Stimulated activated CD8-positive, alpha-beta memory T cell treated with anti-CD3 and anti-CD28 coated beads, Interleukin-15, amount 100 ng/mL, for 48 hours (primary cell): Measurements from ENCODE around the gene CDK11A.
"Not testable (repeated sequence)": the region's sequence is repeated elsewhere in the genome, so short reads cannot be mapped to it uniquely, and the experiment has no call there.

Experiments
- DNase-seq, 2 donors: peaks; one replicate each; pipeline ENCODE4 v3.0.0-alpha.2; 2020; ENCODE audit warnings: low read depth in 2 of 2

Gene CDK11A

DNA sequence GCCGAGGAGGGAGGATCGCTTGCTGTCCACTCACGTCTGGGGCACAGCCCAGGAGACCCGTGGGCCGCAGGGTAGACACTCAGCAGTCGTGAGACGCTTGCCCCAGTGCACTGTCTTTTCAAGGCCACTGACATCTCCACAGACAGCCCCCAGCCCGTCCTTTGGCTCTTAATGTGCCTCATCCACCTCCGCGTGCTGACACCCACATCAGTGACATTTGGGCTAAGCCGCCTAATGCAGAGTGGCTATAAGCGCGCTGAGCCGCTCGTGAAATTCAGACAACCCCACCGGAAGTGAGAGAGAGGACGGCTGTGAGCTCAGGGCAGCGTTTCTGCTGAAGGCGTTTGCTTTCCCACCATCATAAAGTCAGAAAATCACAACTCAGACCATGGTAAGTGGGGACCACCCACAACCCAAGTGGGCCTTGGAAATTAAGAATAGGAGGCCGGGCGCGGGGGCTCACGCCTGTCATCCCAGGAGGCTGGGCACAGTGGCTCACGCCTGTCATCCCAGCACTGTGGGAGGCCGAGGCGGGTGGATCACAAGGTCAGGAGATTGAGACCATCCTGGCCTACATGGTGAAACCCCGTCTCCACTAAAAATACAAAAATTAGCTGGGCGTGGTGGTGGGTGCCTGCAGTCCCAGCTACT is 40.0 kb downstream of the CDK11A start:
- no peak for DNase-seq

DNA sequence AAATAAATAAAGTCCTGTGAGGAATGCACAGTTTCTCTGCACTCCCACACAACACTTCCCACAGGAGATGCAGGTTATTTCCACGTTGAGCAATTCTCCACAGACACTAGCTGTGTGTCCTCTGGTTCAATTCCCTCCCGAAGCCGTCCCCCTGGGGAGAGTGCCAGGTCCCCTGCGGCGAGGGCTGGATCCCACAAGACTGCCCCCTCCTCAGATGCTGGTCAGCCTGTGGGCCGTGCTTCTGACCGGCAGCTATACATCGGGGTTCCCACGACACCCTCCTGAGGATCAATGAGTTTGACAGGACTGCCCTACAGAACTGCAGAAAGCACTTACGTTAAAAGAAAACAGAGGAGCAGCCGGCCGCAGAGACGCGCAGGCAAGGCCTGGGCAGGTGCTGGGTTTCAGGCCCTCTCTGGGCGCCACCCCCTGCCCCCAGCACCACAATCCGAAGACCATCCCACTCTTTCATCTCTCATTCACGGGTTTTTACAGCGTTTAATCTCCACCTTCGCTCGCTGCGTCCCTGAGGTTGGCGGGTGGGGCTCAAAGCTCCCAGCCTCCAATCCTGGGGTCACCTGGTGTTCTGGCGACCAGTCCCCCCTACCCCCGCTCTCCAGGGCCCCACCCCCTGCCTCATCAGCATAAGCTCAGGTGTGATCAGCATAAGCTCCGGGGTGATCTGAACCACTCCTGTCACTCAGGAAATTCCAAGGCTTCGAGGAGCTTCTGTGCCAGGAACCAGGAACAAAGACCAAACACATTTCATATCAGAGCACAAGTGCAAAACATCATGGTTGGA is 40.9 kb downstream of the CDK11A start:
- no peak for DNase-seq

DNA sequence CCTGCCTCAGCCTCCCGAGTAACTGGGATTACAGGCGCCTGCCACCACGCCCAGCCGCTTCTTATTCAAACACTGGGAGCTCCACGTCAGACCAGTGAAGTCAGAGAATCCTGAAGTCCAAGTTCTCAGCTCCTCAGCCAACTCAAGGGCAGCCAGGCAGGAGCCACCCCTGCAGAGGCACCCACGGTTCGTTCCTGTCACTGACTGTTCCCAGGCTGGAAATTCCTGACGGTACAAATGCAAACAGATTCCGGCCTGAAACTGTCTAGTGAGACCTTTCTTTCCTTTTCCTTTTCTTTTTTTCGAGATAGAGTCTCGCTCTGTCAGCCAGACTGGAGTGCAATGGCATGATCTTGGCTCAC is 43.3 kb downstream of the CDK11A start:
- DNase-seq = no peak

DNA sequence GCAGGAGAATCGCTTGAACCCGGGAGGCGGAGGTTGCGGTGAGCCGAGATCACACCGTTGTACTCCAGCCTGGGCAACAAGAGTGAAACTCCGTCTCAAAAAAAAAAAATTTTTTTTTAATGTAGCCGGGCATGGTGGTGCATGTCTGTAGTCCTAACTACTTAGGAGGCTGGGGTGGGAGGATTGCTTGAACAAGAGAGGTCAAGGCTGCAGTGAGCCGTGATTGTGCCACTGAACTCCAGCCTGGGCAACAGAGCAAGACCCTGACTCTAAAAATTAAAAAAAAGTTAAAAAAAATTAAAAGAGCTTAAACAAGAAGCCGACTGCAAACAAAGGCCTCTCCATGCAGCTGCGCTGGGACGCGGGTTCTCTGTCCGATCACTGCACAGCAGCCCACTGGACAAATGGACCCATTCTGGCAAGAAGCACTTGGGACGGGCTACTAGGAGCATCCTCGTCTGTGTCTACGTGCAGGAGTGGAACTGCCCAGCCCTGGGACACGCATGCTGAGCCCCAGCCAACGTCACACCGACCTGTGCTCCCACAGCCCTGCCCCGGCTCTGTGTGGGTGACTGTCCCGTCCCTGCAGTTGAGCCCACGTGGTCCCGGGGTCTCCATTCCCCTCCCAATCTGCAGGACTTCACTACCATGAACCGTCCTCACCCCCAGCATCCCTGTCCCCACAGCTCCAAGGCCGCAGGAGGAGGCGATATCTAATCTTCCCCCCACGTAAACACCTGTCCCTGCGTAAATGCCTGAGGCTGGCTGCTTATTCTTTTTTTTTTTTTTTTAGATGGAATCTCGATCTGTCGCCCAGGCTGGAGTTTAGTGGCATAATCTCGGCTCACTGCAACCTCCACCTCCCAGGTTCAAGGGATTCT is 43.9 kb downstream of the CDK11A start:
- no peak for DNase-seq

DNA sequence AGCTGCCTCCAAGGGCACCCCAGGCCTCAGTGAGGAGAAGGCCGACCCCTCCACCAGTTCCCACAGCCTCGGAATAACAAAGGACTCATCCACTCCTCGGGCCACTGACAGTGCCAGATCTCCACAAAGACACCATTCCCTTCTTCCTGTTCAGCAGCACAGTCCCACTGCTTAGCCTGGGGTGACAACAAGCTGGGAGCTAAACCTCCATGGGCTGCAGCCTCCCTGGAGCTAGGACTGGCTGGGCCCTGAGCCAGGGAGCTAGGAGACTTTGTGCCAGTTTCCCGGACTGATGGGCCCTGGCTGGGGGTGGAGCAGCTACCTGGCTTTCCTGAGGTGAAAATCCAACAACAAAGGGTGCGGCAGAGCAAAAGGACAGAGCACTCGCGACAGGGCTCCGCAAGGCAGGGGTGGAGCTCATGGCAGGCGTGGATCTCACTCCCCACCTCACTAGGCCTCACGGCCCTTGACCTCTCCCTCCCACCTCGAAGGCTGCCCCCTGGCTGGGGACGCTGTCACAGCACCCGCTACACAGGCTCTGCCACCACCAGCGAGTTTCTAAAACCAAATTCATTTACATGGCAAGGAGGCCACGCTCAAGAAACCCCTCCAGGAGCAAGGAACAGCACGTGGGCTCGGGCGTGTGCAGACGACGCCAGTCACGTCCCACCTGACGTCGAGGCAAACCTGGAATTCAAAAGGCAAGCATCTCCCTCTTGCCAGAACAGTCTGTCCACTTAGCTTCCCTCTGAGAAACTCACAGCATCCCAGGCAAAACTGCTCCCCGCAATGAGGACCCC is 45.4 kb downstream of the CDK11A start:
- DNase-seq = peak in 1 of 2 donors; percentile 55

DNA sequence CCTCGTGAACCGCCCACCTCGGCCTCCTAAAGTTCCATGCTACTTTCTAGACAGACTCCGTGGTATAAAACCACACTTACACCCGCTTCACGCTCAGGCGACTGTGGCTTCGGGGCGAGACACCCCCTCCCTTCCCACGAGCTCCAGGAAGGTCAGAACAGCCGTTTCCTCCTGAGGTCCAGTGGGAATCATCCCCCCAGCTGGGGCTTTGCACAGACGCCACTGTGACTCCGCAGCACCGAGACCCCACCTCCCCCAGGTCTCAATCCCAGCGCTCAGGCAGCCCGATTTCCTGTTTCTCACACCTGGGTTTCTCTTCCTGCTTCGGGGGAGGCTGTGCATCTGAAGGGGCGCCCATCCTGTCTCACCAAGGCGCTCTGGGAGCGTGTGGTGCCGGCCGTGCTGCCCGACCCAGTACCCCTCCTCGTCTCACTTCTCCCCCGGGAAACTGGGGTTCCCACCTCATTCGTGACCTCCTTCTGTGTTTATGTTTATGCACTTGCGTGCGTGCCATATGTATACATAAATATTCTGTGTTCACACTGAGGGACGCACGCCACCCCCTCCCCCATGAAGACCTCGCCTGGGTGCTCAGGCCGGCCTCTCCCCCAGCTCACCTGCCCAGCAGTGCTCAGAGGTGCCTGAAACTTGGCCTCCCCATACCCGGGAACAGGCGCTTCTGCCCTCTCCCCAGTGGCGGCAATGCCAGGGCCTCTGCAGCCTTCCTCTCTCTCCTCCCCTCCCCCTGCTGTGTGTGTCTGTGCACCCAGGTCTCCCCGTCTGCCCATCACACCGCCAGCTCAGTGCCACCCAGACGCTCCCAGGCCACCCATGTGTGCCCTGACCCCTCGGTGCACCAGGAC is 46.2 kb downstream of the CDK11A start:
- peak in 1 of 2 donors; percentile 23 for DNase-seq

DNA sequence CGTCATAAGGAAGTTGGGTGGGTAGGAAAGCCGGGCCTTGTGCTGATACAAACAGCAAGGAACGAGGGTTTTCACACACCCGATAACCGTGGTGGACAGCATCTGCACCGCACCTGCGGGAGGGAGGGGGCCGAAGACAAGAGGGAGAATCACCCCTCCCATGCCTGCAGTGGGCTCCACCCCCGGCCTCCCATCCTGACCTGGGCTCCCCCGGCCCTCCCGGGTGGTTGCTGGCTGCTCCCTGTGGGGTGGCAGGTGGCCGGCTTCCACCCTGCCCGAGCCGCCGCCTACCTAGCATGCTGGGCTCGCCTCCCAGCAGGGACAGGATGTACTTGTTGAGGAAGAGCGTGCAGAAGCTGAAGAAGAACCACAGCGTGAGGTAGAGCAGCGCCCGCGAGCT is 48.1 kb downstream of the CDK11A start:
- not testable (repeated sequence) for DNase-seq

DNA sequence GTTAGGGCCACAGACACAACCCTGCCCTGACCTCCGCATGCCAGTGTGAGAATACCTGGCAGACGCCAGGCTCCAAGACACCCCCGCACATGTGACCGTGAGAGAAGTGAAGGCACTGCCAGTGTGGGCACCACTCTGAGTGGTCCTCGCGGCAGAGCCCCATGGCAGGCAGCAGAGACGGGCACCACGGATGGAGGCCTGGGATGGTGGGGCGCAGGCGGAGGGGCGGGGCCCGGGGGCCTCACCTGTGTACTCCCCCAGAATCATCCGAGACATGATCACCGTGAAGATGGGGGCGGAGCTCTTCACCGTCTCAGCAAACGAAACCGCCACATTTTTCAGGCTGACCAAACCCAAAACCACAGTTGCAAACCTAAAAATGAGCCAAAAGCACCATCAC is 48.9 kb downstream of the CDK11A start:
- not testable (repeated sequence) for DNase-seq

DNA sequence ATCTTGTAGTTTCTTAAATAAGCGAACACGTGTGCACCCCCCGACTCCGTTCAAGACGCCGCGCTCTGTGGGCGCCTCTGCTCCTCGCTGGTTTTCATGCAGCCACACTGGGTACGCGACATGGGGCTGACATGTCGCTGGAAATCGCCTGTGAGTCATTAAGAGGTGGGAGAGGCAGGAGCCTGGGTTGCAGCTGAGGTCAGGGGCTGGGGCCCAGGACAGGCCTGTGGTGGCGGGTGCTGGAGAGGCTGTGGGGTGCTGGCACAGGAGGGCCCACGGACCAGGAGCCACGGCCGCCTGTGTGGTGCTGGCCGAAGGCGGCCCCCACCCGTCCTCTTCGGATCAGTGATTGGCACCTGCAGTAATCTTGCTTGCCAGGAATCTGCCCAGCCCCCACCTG is 49.4 kb downstream of the CDK11A start:
- peak in 1 of 2 donors; percentile 20 for DNase-seq

DNA sequence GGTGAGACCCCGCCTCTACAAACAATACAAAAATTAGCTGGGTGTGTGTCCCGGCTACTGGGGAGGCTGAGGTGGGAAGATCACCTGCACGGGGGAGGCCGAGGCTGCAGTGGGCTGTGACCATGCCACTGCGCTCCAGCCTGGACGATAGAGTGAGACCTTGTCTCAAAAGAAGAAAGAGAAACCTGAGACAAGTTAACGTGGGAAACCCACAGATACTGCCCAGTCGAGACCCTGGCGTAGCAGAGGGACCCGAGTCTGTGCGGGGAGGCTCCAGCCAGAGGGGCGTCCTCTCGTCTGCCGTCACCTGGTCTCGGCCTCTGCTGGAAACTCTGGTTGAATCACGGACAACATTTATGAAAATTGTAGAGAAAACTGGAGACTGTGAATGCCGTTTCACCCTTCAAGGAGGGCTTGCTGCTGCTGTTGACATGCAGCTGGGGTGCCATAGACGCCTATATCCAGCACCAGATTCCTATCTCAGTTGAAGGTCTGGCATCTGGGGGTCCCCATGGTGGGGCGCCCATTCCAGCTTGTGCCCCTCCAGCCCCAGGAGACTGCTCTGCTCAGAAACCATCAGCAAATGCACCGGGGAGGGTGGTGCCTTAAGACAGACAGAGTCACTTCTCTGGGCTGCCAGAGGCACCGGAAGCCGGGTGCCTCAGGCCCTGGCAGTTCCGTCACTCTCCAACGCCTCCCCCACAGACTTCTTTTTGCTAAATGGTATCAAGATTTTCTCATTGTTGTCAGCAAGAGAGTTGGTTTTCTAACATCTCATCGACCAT is 51.8 kb downstream of the CDK11A start:
- no peak for DNase-seq

DNA sequence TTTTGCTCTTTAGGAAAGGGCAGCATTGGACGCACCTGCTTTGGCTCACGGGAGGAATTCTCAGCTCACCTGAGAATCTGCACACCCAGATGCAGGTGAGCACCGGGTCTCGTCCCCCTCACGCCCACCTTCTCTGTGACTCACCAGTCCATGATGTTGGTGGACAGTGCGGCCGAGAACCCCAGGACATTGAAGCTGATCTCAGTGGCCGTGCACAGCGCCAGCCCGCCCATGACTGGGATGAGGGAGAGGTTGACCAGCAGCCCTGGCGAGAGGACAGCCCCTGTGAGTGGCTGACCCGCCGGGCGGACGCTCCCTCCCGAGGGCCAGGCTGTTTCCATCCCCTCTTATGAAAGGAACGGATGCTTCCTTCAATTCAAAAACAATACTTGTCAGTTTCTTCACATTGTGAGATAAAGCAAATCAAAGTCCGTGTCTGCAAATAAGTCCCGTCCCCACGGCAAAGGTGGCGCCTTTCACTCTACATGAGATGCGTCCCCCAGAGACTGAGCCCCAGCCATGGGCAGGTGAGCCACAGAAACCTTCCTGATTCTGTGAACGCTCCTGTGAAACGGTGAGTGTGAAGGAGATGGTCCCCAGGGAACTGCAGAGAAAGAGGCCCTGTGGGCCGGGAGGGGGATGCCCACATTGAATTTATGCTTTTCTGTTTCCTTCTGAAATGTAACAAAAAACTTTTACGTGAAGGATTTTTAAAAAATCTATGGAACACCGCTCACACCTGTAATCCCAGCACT is 52.6 kb downstream of the CDK11A start:
- no peak for DNase-seq

DNA sequence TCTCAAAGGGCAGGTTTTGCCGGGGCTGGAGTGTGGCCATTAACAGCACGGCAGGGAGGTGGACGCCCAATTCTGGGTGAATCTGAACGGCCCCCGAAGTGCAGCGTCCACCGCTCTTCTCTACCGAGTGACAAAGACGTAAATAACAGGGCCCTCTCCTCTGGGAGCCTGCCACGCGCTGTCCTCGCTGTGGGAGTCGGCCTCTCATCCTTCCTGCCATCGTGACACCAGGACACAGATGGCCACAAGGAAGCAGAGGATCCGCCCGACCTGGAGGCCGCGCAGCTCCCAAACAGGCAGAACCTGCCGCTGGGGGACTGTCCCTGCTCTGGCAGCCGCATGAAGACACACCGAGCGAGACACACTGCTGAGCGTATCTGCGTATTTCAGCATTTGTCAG is 53.3 kb downstream of the CDK11A start:
- DNase-seq = no peak

DNA sequence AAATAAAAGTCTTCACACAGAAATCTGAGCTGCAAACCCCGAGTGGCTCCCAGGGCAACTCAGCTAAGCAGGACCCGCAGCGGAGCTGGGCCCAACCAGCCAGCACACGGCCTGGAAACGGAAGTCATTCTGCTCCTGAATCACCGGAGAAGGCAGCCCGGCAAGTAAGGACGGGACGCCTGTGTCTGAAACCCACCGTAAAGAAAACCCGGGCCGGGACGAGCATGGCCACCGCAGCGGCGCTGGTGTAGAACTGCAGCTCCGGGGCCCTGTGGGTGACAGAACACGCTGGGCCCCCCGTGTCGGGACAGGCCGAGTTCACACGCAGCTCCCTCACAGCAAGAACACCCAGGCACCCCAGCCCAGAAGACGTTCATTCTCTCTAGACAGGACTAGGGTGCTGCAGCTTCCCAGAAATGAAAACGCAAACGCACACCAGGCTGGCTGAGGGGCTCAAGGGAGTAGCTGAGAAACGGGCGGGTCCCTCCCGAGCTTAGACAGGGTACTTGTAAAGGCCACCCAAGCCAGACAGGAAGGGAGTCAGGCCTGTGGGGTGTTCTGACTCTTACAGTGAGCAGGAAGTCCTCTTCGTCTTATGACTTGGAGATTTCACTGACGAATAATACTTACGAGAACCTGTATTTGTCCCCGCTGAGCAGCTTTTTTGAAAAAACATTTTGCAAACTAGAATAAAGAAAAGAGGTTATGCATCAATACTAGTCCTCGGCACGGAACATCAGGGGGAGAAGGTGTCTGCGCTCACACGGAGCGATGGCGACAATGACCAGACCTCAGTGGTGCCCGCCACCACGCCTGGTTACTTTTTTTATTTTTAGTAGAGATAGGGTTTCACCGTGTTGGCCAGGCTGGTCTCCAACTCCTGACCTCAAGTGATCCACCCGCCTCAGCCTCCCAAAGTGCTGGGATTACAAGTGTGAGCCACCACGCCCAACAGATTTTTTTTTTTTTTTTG is 54.4 kb downstream of the CDK11A start:
- DNase-seq = no peak

DNA sequence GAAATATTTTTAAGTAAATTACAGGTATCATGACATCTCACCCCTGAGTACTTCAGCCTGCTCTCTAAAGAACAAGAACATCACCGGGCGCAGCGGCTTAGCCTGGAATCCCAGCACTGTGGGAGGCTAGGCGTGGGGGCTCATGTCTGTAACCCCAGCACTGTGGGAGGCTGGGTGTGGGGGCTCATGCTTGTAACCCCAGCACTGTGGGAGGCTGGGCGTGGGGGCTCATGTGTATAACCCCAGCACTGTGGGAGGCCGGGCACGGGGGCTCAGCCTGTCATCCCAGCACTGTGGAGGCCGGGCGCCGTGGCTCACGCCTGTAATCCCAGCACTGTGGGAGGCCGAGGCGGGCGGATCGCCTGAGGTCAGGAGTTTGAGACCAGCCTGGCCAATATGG is 57.6 kb downstream of the CDK11A start:
- DNase-seq = no peak

DNA sequence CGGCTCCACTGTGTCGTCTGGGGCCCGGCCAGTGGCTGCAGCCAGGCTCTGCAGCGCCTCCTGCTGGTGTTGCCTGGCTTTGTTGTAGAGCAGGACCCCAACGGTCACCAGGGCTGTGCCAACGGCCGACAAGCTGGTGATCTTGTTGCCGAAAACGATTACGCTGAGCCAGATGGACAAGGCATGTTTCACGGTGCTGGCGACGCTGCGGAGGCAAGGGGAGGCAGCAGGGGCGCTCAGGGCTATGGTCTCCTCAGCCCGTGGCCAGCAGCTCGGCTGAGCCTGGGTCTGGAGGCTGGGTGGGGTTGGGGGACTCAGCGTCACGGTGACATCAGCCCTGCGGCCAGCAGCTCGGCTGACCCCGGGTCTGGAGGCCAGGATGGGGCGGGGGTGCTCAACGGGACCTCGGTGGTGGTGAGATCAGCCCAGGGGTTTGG is 58.3 kb downstream of the CDK11A start:
- no peak for DNase-seq

DNA sequence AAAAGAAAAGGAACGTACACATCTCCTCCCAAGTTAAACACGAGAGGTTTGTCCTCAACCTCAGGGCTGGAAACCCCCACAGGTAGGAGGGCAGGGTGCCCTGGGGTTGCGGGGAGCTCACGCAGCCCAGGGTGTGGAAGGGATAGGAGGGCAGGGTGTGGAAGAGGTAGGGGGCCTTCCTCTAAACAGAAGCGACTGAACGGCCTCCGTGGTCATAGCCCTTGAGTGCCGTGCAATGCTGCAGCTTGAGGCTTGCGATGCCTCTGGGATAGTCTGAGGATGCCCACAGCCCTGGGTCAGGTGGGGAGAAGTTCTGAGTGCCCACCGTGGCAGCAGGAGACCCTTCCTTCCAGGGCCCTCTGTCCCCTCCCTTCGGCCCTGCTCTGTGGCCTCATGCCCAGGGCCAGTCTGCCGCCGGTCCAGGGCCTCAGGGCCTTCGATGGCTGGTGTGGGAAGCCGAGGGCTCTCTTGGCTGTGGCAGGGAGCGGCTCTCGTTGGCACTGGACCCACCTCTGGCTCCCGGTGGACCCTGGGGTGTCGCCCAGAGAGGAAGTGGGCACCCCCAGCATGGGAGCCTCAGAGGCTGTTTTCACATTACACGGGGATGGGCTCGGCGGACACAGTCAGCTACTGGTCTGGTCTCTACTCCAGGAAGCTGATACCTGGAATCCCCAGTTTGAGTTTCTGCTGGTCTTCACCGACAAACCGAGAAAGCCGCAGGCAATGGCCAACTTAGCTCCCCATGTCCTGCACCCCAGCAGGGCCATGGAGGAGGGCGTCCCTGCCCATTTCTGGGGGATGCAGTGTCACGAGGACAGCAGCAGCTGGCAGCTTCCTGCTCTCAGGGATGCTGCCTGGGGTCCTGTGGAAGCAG is 59.0 kb downstream of the CDK11A start:
- DNase-seq = no peak

DNA sequence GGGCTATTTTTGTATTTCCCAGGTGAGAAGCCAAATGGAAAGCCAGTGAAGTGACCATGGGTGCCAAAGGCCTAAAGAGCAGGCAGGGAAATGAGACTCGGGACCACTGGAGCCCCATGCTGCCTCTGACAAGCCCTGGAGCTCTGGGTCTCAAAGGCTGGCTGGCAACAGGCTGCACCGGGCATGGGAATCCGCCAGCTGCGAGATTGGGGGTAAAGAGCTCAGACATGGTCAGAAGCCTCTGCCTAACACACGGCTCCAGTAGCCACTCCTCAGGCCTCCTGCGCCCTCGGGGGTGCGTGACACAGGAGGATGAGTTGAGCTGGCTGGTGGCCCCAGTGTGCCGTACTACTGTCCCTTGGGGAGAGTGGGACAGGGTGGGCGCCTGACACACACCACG is 59.8 kb downstream of the CDK11A start:
- DNase-seq = not testable (repeated sequence)
